AG20443 (cell line): ENCODE measurements around the gene PCSK6.

Experiments used
- DNase-seq: peaks from one replicate; pipeline ENCODE4 v3.0.0; 2012; ENCODE audit warnings: low spot score, mixed read lengths

The PCSK6 gene

DNA sequence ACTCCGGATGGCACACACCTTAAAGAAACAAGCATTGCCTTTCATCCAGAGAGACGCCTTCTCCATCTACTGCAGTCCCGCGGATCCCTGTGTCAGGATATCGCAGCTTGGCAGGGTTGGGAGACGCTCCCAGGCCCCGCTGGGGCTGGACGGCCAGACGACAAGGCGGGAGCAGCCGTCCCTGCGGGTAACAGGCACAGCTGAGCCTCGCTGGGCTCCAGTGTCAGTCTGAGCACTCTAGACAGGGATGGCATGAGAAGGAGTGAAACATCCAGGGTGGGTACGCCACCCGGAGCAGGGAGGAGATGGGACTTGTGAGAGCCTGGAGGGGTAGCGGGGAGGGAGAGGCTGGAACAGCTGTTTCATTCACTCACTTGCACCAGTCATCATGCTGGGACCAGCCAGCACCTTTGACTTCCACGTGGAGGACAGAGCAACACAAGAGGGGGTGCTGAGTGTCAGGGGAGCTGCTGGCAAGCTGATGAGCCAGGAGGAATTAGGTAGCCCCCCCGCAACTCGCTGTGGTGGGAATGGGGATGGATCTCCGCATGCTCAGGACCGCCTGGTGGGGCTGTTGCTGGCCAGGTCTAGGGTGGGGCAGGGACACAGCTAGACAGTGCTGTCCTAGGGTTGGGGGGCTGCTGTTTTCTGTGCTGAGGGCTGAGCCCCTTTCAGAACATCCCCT, 162.9 kb downstream of the PCSK6 start:
- DNase-seq = no peak

DNA sequence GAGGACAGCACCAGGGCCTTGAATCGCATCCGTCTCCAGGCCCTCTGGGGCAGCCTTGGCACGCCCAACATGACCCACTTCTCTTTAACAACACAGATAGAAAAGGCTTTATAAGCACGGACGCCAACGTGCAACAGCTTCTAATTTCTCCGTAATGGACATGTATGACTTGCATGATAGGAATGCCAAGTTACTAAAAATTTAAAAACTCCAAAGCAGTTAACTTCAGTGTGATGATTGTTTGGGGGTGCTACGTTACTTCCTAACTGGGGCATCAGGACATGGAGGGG, 163.5 kb downstream of the PCSK6 start:
- no peak for DNase-seq

DNA sequence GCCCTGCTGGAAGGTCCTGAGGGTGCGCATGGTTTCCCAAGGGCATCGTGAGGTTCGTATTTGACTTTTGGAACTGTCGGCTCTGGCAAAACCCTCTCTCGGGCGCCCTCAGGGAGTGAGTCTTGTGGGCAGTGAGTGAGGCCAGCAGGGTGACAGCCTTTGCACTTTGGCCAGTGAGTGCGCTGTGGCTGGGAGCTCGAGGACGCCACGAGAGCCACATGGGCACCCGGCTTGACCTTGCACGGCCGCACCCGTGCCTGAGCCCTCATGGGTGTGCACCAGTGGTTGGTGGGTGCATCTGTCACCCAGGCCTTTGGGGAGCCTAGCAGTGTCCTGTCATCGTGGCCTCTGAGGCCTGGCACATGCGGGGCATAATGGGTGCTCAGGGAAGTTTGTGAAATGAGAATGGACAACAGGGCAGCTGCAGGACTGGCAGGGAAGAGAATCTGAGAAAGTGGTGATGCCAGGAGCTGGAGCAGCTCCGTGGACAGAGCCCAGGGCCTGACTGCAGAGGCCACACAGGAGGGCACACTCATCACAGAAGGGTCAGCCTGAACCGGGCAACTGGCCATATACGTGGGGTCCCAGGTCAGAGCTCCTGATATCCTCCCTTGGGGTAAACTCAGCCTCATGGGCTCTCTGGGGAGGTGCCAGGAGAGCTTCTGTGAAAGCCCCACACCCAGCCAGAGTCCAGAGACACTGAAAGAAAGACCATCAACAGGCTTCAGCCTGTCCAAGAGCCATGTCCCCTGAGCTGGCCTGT, 164.1 kb downstream of the PCSK6 start:
- no peak for DNase-seq

DNA sequence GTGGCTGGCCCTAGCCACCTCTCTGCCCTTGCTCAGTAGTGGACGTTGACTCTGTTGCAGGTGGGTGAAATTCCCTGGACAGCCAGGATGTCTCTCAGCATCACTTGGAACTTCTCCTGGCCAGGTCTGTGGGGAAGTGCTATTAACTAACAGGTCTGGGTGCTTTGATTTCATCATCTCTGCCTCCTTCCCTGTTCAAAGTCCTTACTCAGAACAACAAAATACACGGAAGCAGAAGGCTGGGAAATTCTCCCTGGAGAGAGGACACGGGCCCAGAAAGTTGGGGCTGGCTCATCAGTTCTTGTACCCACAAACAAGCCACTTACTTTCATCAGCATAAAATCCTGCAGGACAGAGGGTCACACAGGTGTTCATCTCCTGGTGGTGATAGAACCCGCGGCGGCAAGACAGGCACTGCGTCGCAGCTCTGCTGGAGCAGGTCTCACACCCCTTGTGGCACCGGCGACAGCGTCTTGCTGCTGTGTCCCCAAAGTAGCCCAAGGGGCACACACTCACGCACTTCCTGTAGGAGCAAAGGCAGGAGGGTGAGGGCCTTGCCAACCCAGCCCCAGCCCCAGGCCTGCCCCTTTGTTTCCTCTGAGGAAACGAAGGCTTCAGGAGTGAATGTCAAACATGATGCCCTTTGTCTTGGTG, 164.9 kb downstream of the PCSK6 start:
- no peak for DNase-seq

DNA sequence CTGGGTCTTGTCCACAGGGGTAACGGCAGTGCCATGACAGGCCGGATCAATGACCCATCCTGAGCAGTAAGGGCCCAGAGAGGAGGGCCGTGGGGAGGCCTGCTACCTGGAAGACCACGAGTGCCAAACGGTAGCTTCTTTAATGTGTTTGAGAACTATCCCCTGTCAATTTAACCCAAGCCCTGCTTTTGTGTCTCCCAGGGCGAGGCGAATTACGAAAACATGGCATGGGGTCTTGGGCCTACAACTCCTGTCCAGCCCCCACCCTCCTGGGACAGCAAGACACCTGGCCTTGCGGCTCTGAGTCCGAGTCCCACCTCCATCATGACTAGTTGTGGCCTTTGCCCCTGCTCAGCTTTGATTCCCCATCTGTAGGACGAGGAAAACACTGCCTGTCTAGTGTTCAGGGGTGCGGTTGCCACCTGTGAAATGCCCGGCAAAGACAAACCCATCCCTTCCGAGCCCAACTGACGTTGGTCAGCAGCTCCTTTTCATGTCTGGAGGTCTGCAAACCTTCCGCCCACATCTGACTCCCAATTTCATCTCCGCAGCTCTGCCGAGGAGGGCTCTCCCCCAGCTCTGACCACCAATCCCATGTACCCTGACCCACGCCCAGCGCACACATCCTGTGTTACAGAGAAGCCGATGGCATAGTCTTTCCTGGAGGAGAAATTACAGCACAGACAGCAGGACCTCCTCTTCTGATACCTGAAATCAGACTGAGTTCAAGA, 165.5 kb downstream of the PCSK6 start:
- no peak for DNase-seq

DNA sequence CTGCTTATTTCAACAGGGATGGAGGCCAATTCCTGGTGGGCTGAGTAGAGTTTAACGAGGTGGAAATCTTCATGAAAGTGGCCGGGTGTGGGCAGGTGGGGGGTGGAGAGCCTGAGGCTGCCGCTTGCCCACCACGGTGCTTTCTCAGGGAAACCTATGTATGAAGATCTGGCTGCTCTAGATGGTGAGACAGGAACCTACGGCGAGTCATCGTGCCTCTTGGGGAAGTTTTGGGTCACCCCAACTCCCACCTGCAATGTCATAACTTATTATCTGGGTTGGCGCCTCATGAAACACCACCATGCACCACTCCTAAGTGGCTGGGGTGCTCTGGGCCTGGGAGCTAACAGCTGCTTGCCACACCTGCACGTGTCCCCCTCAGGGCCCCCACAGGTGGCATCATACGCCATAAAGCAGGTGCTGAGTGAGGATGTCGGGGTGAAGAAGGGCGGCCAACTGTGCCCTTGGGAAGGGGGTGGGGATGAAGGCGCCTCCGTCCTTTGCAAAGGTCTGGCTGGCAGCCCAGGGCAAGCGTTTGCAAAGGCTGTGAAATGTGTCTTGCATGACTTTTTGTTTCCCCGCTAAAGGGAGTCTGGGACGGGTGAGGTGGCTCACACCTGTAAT, 166.5 kb downstream of the PCSK6 start:
- no peak for DNase-seq

DNA sequence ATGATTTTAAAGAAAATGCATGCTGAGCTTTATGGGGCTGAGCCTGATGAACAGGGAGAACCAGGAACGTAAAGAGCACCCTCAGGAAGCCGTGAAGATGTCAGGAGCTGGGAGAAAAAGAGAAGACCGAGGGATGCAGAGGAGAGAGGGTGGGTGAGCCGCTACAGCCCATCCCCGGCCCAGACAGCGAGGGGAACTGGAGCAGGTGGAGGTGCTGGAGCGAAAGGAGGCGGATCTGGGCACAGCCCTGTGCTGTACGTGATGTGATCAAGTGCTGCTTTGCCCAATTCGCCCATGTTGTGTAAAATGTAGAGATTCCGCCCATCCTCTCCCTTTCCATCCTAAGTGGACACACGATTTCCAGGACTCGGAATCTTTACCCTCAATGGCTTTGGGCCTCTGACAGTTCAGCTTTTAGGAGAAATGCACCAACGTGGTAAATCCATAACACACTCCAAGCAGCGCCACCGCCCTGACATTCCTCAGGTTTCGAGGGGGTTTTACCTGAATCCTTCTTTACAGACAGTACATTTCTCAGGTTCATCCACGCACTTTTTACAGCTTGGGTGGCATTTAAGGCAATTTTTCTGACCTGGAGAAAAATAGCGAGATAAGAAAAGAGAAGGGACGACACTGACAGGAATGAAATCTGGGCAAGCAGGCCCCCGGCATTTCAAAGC, 167.4 kb downstream of the PCSK6 start:
- DNase-seq = no peak

DNA sequence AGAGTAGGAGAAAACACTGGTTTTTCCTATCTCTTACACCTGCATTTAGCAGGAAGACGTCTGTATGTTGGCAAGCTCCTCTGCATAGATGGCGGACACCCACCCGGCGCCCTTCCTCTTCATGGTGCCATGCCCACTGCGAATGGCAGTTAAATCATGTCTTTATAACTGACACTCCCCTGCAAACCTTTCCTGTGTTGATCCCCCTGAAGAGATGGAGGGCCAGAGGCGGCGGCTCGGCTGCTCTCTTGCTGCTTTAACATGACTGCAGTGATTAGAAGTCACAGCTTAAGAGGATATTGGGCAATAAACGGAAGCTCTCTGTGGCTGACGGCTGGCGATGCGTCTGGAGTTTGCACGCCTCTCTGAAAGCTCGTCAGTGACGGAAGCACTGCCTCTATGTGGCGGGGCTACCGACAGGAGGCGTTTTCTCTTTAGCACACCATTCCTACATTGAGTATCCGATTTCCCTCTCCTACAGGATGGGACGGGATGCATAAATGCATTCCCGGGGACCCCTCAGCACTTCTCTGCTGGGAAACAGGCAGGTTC, 168.9 kb downstream of the PCSK6 start:
- DNase-seq = peak; percentile 78

DNA sequence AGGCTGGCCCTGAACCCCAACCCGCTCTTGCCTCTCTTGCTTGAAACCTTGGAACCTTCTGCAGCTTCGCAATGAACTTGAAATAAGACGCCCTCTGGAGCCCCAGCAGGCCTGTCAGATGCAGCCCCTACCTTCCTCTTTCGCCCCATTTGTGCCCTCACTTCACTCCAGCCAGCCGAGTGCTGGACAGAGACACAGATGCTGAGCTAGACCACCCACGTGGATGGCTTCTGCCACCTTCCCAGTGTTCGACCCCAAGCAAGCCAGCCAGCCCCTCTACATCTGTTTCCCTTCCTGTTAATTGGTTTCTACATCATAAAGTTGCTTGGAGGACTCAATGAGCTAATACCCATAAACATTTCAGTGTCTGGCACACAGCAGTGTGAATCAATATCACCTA, 170.7 kb downstream of the PCSK6 start:
- no peak for DNase-seq

DNA sequence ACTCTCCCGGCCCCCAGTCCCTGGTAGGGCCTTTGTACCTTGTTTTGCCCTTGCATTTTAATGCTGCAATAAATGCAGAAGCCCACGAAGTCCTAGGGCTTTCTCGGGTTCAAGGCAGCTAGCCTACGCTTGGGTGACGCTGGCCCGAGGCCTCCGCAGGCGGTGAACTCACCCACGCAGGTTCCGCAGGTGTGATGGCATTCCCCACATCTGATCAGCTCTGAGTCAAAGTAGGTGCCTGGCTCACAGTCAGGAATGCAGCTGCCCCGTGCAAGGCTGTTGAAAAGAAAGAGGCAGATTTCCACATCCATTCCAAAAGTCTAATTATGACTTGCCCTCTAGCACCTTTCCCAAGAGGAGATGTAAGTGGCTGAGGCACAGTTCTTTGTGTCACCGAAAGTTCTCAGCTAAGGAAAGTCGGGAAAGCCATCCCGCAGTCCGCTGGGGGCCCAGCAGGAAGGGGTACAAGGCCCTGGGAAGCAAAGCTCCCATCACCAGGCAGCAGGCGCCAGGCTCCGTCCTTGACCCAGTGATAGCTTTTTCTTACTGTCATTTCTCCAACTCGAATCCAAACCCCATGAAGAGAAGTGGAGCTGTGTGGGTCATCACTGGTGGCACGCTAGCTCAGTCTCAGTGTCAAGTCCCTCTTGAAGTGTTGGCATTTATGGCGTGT, 171.2 kb downstream of the PCSK6 start:
- DNase-seq = no peak

DNA sequence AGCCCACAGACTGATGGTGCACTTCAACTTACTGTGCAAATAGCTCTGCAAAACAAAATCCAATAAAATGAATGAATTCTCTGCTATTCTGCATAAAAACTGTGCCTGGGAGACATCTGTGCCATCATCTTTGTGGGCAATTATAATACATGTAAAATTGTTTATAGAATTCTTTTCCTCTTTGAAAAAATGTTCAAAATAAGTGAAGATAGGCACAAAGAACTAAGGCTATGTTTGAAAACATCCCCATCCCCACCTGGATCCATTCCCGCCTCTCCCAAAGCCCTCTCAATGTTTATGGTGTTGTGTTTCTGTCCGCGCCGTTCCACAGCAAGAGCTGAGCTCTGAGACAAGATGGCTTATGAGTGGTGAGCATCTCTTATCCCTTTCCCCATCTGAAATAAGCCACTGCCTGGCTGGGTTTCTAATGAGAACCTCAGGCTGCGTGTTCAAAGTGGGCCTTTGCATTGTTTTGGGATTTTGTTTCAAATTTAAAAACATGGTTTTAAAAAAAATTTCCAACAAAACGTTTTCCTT, 172.1 kb downstream of the PCSK6 start:
- DNase-seq = no peak

DNA sequence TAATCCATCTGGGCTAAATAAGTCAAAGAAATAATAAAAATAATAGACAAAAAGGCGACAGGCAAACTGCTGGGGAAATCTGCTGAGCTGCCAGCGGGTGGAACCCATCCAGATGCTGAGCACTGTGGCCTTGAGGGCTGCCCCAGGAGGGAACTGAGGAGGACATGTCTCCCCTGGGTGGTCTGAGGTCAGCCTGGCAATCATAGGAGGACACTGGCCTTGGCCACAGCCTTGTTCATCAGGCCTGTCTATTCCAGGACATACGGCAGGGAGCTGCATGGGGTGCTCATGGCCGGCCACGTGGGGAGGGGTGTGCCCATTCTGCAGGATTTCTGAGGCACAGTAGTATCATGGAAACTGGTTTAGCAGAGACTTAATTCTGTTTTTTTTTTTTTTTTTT, 173.0 kb downstream of the PCSK6 start:
- DNase-seq = no peak

DNA sequence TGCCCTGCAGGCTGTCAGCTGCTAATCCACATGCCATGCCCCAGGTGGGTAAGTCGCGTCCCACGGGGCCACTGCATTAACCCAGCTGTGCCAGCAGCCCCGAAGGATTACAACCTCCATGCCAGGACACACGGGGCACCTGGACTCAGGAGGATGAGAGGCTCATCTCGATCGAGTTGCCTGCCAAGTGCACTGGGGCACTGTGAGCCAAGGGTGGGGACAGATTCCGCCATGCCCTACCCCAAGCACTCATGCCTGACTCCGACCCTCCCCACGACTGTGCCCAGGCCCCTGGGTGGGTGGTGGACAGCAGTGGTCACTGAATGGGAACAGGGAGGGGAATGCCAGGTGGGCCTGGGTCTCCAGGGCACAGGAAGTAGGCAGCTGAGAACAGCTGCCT, 173.8 kb downstream of the PCSK6 start:
- DNase-seq = no peak

DNA sequence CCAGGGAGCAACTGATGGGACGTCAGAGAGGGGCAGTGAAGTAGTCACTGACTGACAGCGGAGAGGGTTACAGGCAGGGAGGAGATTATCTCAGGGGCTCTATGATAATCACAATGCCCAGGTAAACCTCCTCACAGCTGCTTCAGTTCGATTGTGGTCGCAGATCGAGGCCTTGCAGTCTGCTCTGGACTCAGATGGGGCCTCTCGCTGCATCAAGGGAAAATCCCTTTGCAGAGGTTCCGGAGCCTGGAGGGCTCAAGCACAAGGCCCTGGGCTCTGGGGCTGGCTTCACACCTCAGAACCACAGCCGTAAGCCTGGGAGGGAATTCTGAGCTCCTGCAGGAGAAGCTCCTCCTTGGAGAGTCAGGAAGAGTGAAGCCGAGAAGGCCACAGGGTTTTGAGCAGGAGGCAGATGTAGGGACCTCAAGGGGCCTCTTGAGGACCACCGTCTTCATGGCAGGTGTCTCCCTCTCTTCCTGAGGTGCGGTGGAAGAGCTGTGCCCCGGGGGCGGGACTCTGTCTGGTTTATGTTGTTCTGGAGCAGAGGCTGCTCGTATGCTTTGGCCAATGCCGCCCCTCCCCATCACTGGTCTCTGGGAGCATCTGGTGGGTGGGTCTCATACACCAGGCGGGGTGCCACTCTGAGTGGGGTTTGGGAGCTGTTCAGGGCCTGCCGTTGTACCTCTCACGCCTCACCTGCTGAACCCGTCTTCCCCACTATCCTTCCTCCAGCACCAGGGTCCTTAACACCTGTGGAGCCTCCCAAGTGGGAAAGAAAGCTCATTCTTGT, 175.0 kb downstream of the PCSK6 start:
- DNase-seq = no peak

DNA sequence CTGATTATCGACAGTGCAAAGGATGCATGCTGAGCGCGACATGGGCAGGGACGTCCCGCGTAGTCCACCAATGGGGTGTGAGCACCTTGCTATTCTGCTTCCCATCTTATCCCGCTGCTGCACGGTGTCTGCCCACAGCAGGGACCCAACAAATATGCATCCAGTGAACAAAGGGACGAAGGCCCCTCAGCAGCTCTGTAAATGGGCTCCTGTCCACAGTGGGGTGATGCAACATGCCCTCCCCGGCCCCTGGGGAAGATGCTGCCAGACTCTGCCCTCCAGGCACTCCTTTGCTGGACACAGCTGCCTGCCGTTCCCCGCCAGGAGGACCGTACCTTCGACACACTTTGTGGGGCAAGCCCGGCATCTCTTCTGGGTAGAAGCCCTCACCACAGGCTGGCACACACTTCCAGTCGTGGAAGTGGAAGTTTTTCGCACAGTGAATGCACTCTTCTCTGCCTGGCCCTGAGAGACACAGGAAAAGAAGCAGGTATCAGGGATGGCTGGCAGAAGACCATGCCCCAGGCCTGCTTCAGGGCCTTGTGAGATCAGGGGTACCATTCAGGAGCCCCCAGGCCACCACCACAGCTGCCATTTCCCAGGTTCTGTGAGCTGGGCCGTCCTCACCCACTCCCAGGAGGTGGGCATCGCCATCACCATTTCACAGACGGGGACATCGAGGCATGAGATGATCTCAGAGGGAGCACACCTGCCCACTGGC, 176.3 kb downstream of the PCSK6 start:
- no peak for DNase-seq

DNA sequence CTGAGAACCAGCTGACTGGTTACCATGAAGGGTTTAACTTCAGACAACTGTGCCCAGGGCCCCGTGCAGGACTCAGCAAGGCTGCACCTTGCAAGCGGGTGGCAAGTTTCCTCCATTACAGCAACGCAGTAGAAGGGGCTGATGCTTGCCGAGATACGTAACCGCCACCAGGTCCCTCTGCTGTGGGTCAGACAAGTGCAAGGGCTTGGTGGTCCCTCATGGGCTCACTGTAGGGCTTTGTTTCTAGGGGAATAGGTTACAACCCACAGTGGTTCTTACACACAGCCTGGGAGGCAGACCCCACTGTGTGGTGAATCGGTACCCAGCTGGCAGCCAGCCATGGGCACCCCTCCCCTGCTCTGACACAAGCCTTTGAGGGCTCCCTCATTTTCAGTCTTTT, 179.0 kb downstream of the PCSK6 start:
- no peak for DNase-seq

DNA sequence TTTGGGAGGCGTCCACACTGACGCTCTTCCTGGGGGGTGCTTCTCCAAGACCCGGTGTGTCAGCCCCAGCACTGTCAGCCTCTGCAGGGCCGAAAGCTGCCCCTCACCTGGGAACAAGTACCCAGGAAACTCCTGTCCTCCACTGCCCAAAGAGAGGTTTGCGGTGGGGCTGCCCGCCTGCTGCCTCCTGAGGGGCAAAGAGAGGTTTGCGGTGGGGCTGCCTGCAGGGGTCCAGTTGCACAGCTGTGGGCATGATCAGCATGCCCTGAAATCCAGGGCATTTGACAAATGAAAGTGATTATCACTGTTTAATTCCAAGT, 179.4 kb downstream of the PCSK6 start:
- DNase-seq = no peak

DNA sequence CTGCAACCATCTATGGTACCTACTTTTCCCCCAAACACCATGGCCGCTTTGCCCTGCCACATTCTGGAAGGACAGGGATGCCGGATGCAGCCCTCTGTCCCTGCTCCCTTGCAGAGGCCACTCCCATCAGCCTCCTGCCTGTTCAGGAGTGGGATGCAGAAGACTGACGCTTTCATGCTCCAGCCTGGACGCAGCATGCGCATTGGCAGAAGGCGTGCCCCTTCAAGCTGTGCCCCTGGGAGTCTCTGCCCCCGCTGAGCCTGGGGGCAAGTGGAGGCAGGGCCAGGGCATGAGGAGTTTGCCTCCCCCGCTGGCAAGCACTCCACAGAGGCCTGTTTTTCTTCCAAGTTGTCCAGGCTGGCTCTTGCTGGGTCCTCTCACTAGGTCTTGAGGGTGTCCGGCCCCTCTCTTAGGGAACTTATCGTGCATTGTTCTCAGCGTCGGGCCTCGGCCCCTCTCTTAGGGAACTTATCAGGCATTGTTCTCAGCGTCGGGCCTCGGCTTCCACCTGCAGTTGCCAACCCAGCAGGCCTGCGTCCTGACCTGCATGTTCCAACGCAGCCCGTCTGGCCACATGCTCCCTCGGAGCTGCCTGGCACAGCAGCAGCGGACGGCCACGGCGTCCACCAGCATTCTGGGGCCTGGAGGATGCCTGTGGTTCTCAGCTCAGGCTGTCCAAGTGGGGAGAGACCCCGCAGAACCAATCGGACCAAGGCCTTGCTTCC, 179.9 kb downstream of the PCSK6 start:
- DNase-seq = no peak
